CD4-positive, alpha-beta T cell treated with Interleukin-2 at 100 ng/mL for 4 hours (primary cell): ENCODE measurements around the gene NAA15.
"Not testable (repeated sequence)": the region's sequence is repeated elsewhere in the genome, so short reads cannot be mapped to it uniquely, and the experiment has no call there.

Experiments
- DNase-seq: peaks from one replicate; pipeline ENCODE4 v3.0.0-alpha.2; 2020; ENCODE audit warnings: low spot score

Gene NAA15

DNA sequence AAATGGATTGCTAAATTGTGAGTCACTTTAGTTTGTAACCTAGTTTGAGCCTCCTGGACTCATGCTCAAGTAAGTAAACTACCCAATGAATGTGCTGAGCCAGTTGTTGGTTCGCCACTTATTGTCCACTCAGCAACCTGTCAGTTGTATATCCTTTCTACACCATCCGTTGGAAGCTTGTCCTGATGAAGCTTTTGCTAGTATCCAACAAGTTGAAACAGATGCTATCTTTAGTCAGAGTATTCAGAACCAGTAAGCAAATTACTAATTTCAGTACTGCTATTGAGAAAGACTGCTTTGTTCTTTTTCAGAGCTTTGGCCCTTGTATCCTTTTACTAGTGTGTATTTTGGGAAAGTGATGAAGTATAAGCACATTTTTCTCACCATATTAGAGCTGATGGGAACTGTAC lies 4.3 kb upstream of the NAA15 start:
- no peak for DNase-seq

DNA sequence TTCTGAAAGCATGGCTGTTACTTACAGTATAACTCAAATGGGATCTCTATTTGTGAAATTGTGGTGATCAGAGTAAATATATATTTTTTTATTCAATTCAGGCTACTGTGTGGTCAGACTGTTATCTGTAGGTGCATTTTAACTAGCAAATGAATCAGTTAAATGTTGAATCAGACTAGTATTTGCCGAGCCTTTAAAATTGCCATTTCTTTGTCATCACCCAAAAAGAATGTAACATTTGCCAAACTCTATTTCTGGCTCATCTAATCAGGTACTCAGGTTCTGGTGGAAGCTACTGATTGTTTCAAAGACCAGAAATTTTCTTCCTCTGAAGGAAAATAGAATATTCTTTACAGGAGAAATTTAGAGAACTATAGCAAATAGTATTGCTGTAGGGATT lies 1.8 kb upstream of the NAA15 start:
- no peak for DNase-seq

DNA sequence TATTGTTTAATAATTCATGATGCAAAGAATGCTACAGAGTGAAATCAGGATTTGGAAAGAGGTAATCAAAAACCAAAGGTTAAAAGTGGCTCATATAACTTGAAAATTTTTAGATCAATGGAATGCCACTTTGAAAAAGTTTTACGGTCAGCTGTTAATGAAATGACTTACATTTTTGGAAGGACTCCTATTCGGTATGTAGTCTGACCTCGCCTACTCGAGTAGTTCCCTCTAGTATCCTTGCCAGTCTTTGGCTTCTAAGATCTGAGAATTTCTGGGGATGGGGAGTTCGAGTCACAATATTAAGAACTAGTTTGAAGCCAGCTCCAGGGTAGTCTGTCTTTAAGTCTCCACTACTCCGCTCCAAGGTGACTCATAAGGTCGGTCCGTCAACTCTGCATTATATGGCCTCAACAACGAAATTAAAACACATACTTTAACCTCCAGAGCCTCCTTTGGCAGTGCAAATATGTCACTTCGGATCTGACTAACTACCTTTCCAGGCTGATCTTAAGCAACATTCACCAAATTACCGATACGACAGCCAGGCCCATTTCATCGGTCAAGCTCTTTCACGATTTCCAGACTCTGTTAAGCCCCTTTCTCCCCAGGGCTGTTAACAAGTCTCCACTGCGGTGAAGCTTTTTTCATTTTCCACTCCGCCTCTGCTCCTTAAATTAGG lies 733 bp upstream of the NAA15 start:
- DNase-seq, result peak; percentile 54

DNA sequence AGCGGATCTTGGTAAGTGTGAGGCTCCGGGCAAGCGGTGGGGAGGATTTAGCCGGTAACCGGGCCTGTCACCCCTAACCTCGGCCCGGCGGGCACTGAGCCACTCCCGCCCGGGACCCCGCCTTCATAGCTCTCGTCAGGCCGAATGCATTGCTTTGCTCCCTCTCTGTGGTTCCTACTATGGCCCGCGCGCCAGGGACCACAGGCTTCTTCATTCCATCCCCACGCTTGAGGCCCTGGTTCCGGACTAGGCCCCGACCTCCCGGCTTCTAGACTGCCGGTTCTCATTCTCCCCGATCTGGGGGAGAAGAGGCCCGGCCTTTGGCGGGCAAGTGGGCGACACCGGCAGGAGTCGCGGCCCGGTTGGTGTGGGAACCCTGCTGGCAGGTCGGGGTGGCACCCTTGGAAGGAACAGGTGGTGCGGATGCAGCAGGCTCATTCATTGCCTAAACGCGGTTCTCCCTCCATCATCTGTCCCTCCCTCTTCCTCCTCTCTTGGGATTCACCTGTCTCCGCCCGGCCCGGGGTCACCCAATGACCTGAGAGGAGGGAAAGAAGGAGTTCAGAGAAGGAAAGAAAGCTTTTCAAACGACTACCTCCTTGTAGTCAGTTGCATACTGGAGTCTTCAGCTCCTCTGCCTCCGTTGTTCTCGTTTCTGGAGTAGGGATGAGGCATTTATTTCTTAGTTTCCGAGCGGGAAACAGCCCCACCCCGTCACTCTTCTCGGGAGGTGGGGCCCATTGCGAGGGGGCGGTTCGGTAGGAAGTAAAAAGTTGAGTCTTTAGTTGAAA lies 711 bp downstream of the NAA15 start, which contains the start of gene NDUFC1:
NDUFC1 (minus strand) TSS at position 657 of the 791 bp plus-strand sequence. CDS start 6,679 bp downstream, outside the sequence.
- peak; percentile 53 for DNase-seq

DNA sequence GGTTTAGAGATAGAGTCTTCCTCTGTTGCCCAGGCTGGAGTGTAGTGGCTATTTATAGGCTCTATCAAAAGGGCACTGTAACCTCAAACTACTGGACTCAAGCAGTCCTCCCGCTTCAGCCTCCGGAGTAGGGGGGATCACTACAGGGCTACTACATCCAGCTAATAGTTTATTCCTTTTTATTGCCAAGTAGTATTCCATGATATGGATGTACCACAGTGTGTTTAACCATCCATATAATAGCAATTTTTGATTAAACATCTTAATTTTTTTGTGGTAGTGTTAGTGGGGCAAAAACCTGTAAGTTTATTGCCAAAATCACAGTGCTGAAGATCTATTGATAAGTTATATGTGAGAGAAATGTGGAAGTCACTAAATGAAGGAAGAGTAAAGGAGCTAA lies 3.6 kb downstream of the NAA15 start:
- DNase-seq, result no peak

DNA sequence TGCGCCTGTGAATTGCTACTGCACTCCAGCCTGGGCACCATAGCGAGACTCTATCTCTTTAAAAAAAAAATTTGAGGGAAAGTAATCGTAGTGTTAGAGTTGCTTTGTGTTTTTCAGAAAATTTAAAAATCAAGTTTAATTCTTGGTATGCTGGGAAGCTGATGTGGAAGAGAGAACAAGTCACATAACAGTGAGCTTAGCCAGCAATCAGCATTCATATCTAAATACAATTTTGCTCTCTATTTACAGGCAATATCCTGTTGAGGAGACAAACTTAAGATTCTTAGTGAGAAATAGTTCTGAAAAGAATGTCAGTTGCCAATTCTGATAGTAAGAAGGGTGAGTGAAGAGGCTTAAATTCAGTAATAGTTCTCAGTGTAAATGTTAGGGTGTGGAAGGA lies 10.6 kb downstream of the NAA15 start:
- DNase-seq, result no peak

DNA sequence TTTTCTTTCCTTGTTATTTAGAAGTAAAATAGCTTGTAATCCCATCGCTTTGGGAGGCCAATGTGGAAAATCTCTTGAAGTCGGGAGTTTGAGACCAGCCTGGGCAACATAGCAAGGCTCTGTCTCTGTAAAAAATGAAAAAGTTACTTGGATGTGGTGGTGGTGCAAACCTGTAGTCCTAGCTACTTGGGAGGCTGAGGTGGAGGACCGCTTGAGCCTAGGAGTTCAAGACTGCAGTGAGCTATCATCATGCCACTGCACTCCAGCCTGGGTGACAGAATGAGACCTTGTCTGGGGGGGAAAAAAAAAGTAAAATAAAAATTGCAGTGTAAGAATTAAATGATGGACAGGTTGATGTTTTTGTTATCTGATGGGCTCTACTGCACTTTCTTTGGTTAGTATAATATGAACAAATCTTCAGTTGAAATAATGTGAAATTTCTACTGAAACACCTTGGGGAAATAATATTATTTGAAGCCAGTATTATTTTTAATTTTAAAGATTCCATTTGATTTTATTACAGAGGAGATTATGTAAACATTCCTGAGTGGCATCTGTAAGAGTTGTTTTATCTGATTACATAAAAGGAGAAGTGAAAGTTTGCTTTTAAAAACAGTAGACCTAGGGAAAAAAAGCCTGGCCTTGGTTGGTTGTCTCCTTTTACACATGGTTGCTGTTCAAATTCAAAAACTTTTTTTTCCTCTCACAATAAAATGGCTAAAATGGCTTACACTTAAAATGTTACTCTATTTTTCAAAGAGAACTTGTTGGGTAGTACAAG lies 11.4 kb downstream of the NAA15 start:
- no peak for DNase-seq

DNA sequence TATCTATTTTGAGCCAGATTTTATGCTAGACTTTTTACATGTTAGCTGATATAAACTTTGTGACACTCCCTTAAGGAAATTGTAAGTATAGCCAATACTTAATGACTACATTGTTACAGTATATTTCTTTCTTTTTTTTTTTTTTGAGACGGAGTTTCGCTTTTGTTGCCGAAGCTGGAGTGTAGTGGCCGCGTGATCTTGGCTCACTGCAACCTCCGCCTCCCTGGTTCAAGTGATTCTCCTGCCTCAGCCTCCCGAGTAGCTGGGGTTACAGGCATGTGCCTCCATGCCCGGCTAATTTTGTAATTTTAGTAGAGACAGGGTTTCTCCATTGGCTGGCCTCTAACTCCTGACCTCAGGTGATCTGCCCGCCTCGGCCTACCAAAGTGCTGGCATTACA lies 12.1 kb downstream of the NAA15 start:
- DNase-seq, result not testable (repeated sequence)

DNA sequence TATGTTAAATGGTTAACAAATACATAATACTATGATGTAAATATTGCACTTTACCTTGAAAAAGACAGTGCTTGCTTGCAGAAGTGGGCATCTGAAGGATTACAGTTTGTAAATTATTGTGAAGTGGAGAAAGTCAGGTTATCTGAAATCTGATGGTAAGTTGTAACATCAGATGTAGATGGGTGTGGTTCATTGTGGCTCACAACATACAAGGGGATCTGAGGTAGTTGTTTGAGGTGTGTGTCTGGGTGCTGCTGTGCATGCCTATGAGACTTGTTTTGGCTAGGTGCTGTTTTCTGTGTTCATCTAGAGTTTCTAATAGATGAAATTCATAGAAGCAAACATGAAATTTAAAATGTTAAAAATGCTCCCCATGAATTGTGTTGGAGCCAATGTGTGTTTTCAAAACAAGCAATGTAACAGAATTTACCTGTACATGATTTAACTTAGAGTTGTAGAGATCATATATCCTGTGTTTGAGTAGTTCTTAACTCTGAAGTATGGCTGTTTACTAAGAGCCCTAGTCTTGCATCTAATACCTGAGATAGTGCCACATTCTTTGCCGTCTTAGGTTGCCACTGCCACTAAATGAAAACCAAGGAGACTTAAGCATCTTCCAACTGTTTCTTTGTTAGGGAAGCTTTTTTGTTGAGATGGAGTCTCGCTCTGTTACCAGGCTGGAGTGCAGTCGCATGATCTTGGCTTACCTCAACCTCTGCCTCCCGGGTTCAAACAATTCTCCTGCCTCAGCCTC lies 12.9 kb downstream of the NAA15 start:
- peak; percentile 52 for DNase-seq

DNA sequence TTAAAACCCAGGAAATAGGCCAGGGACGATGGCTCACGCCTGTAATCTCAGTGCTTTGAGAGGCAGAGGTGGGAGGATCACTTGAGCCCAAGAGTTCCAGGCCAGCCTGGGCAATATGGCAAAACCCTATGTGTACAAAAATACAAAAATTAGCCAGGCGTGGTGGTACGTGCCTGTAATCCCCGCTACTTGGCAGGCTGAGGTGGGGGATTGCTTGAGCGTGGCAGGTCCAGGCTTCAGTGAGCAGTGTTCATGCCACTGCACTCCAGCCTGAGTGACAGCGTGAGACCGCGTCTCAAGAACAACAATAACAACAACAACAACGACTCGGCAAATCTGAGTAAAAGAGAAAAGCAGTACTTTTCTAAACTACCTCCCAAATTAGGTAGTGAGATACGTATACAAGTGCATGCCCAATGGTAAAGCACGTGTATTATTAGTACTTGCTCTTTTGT lies 13.9 kb downstream of the NAA15 start:
- DNase-seq, result no peak

DNA sequence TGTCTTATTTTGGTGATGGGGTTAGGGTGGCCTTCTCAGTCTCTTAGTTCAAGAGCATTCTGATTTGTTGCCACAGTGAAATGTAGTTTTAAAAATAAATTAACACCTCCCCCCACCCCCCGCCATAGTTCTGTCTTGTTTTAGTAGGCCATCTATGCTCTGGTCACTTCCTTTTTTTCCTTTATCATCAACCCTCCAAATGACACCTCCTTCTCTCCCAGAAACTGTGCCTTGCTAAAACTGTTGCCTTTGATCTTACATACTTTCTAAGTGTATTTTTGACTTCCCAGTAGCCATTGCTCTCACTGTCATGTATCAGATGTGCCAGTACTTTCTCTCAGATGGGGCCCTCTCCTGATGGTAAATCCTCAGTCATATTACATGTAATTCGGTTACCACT lies 15.4 kb downstream of the NAA15 start:
- DNase-seq, result no peak

DNA sequence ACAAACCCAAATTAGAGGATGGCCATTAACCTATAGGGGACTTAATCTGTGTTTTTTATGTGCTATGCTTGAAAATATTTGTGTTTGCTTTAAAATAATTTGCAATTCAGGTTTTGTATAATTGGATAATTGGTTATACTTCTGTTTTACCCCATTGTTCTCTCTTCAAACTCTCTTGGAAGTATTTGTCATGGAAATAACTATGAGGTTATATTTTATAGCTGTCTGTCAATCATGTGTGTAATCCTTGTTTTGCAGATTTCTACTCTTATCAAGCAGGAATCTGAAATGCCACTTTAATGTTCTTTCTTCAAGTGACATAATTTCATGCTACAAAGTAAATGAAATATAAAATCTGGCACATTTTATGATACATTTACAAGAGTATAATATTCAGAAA lies 16.3 kb downstream of the NAA15 start:
- no peak for DNase-seq

DNA sequence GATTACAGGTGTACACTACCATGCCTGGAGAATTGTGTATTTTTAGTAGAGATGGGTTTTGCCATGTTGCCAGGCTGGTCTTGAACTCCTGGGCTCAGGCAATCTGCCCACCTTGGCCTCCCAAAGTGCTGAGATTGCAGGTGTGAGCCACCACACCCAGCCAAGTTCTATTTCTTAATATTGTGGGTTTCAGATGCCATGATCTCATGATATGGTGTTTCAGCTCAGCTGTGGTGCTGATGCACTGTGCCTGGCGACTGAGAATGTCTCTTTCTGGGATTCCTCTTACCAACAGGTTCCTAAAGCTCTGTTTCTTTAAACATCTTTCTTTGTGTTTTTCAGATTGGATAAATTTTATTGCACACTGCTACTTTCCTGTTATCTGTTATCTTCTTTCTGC lies 18.3 kb downstream of the NAA15 start:
- no peak for DNase-seq

DNA sequence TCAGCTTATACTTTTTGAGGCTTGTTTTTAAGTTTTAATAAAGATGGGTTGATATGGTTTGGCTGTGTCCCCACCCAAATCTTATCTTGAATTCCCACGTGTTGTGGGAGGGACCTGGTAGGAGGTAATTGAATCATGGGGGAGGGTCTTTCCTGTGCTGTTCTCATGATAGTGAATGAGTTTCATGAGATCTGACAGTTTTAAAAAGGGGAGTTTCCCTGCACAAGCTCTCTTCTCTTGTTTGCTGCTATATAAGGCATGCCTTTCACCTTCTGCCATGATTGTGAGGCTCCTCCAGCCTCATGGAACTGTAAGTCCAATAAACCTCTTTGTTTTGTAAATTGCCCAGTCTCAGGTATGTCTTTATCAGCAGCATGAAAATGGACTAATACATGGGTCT lies 20.8 kb downstream of the NAA15 start:
- not testable (repeated sequence) for DNase-seq

DNA sequence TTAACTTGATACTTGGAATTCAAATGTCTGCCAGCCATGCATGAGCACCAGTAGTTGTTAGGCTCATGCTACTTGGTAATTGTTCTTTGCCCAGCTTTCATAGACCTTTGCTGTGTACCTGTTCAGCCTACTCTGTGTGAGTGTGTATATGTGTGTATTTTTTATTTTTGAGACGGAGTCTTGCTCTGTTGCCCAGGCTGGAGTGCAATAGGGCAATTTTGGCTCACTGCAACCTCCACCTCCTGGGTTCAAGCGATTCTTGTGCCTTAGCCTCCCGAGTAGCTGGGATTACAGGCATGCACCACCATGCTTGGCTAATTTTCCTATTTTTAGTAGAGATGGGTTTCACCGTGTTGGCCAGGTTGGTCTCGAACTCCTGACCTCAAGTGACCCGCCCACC lies 21.2 kb downstream of the NAA15 start:
- DNase-seq, result not testable (repeated sequence)

DNA sequence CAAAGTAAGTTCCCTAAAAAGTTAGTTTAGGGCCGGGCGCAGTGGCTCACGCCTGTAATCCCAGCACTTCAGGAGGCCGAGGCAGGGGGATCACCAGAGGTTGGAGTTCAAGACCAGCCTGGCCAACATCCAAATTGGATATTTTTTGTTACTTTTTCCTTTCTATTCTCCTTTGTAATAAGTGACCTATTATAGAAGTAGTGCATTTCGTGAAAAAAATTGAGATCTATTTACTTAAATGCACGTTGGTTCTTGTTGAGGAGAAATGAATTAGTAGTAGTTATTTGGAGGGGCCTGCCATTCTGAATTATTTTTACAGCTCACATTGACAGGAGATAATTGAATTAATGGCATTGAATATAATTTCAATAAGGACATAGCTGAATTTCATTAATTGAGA lies 23.3 kb downstream of the NAA15 start:
- DNase-seq, result no peak

DNA sequence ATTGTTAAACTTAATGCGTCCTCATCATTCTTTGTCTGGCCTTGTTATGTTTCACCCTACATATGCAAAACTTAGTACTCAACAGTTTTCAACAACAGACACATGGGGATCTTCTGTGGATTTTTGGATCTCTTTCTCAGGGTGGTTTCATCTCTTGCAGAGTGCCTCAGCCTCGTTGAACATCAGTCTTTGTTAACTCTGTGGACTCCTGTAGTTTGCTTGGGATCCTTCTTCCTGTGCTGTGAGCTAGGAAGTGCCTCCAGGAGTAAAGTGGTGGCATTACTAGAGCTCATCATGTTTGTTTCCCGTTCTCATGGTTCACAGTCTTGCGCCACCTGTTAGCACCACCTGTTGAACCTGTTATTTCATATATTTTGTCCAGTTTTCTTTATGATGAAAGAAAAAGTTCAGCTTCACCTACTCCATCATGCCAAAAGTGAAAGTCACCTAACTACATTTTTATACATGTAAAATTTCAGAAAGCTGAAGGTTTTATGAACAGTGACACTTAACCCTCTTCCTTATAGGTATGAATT lies 28.4 kb downstream of the NAA15 start:
- DNase-seq, result no peak

DNA sequence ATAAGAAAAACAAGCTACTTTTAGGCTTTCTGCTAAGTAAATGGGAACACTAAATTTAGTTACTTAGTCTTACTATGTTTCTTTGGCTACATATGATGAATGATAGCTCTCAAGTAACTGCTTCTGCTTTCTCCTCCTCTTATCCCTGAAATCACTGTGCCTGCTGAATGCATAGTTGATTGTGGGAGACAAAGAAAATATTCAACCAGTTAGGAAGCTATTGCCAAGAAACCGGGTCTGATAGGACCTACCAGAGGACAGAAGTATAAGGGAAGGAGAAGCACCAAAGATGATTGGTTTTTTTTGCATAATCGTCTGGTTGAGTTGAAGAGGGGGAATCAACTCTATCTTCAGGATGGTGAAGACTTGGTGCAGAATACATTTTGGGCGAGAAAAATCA lies 29.0 kb downstream of the NAA15 start:
- no peak for DNase-seq

DNA sequence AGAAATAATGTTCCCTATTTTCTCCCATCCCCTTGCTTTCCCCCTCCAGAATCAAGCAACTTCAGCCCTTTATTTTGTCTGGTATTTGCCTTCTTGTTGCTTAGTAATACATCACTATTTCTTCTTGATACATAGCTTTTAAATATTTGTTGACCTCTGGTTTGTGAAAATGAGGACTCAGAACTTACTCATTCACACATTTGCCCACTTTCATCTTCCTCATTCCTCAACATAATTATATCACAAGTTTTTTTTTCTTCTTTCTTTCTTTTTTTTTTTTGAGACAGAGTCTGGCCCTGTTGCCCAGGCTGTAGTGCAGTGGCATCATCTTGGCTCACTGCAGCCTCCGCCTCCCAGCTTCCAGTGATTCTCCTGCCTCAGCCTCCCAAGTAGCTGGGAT lies 29.9 kb downstream of the NAA15 start:
- DNase-seq, result no peak

DNA sequence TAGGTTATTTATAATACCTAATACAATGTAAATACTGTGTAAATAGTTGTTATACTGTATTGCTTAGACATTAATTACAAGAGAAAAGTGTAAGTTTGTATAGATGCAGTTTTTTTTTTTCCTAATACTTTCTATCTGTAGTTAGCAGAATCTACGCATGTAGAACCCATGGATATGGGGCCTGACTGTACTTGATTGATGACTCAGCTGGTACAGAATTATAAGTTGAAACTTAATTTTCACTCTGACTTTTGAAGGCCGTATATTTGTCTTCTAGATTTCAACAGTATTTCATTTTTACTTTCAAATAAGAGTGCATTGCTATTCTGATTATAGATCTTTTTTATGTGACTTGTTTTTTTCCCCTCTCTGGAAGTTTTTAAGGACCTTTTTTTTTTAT lies 31.7 kb downstream of the NAA15 start:
- no peak for DNase-seq

DNA sequence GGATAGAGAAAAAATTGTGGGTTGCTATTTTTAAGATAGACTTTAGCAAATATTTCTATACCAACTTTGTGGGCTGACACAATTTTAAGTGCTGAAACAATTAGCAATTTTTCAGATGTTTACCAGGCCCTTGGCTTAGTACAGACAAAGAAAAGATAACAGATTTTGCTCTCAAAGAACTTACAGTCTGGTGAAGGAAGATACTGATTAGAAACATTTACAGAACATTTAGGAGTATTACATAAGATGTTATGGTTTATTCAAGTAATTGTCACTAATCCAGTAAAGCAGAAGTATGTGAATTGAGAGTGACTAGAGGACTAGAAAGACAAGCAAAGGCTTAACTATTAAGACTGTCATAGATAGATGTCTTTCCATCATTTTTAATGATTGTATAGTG lies 36.3 kb downstream of the NAA15 start:
- DNase-seq, result no peak

DNA sequence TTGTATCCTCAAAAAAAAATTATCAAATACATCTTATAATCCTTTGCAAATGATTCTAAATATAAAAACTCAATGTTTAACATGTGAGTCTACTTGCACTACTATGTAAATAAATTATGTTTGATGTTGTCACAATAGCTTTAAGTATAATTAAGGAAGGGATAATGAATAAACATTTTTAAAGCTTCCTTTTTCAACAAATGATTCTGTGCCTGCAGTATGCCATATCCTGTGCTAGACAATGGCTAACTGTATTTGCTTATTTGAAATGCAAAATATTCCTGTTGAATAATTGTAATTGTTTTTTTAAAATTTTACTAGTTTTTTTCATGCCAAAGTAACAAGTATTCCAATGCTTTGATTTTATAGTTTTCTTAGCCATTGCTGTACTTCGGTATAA lies 60.0 kb downstream of the NAA15 start:
- no peak for DNase-seq
